ENCODE results near the gene JAKMIP3. TPM values are rescaled to one million over a fixed set of nuclear protein-coding genes. Genes with fewer than 3 reads are reported as not detected.

The JAKMIP3 gene
- total RNA-seq, 4 donors from 2014 or later: 0.32 to 1.1 (median 0.51) TPM

GRCh38 chr10:132110111-132110521, 44.4 kb downstream of the JAKMIP3 start:
- 64 to 65% methylated on average over 11 to 14 of the region's 14 CpGs for WGBS, 2 donors
- DNase-seq (ENCODE audit: low spot score in 2 of 2): peak in 1 of 2 donors; percentile 80
- intact Hi-C loops (cut with DNase I; ENCODE audit: low total_unique reads): no loop called here
- TF ChIP-seq POLR2A (IDR thresholded peaks at IDR 0.05) (no peak), CTCF (IDR thresholded peaks at IDR 0.05) (no peak)
- H3K4me3 ChIP-seq (ENCODE audit: low read depth, poor library complexity, severe bottlenecking): no peak overlapping the region

GRCh38 chr10:132110713-132111112, 45.0 kb downstream of the JAKMIP3 start:
- DNase-seq (ENCODE audit: low spot score in 2 of 2): peak in 1 of 2 donors; percentile 46
- intact Hi-C loops (cut with DNase I; ENCODE audit: low total_unique reads): no loop called here
- TF ChIP-seq CTCF (IDR thresholded peaks at IDR 0.05) (no peak), POLR2A (IDR thresholded peaks at IDR 0.05) (no peak)
- 61 to 72% methylated on average over 13 to 14 of the region's 14 CpGs for WGBS, 2 donors
- no peak overlapping the region for H3K4me3 ChIP-seq (ENCODE audit: low read depth, poor library complexity, severe bottlenecking)

- H3K4me3 ChIP-seq (ENCODE audit: low read depth, poor library complexity, severe bottlenecking): no peak overlapping the region
- peak in 1 of 2 donors; percentile 74 for DNase-seq (ENCODE audit: low spot score in 2 of 2)
- intact Hi-C loops (cut with DNase I; ENCODE audit: low total_unique reads): no loop called here
- whole genome bisulfite sequencing, 2 donors: 87 to 93% methylated on average over 14 of the region's 14 CpGs
- TF ChIP-seq CTCF (IDR thresholded peaks at IDR 0.05): no peak
- TF ChIP-seq POLR2A (IDR thresholded peaks at IDR 0.05): no peak
Measured at GRCh38 chr10:132111121-132111731, 45.5 kb downstream of the JAKMIP3 start.

GRCh38 chr10:132111871-132112341, 46.2 kb downstream of the JAKMIP3 start:
- intact Hi-C loops (cut with DNase I; ENCODE audit: low total_unique reads): no loop called here
- TF ChIP-seq CTCF (IDR thresholded peaks at IDR 0.05): no peak
- 93 to 95% methylated on average over 20 of the region's 20 CpGs for WGBS, 2 donors
- peak in 1 of 2 donors; percentile 82 for DNase-seq (ENCODE audit: low spot score in 2 of 2)
- H3K4me3 ChIP-seq (ENCODE audit: low read depth, poor library complexity, severe bottlenecking): no peak overlapping the region

GRCh38 chr10:132112611-132113010, 46.9 kb downstream of the JAKMIP3 start:
- intact Hi-C loops (cut with DNase I; ENCODE audit: low total_unique reads): no loop called here
- TF ChIP-seq CTCF (IDR thresholded peaks at IDR 0.05): no peak
- TF ChIP-seq POLR2A (IDR thresholded peaks at IDR 0.05): no peak
- 85 to 89% methylated on average over 10 of the region's 10 CpGs for WGBS, 2 donors
- H3K4me3 ChIP-seq (ENCODE audit: low read depth, poor library complexity, severe bottlenecking): no peak overlapping the region
- peak in 1 of 2 donors; percentile 60 for DNase-seq (ENCODE audit: low spot score in 2 of 2)

DNA sequence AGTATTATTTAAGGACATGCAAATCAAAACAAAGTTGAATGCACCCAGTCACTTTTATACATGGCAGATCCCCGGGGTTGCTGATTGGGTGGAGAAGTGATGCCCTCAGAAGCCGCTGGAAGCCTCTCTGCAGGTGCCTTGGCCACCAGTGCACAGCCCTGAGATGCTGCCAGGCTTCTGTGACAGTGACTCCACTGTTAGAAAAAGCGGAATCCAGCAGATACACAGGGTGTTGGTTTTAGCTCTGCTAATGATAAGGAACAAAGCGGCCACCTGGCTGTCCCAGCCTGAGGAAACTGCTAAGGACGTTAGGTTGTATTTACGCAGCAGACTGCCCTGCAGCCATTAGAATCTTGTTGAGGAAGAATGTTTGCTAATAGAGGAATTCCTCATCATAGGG, 47.5 kb downstream of the JAKMIP3 start:
- TF ChIP-seq CTCF (IDR thresholded peaks at IDR 0.05) (no peak), POLR2A (IDR thresholded peaks at IDR 0.05) (no peak)
- intact Hi-C loops (cut with DNase I; ENCODE audit: low total_unique reads): no loop called here
- 77 to 82% methylated on average over 6 of the region's 6 CpGs for WGBS, 2 donors
- DNase-seq (ENCODE audit: low spot score in 2 of 2): peak in 1 of 2 donors; percentile 9
- no peak overlapping the region for H3K4me3 ChIP-seq (ENCODE audit: low read depth, poor library complexity, severe bottlenecking)
